Thyroid gland (tissue), 4 donors: Measurements from ENCODE around the gene RAB40C. TPM values are rescaled to one million over a fixed set of nuclear protein-coding genes. Genes with fewer than 3 reads are reported as not detected.

Experiments used
- DNase-seq, 2 donors: peaks; one replicate each; pipeline ENCODE4 v3.0.0-alpha.2; 2019
- H3K27ac ChIP-seq, 3 donors: fragments of 200-600 bp; sonication (generic); 1 replicate in 2 of 3; 2 replicates in 1 of 3; pipeline ENCODE4 v1.5.1; 2016 to 2019; ENCODE audit warnings: mild to moderate bottlenecking in 1 of 3, moderate library complexity in 1 of 3
- H3K27me3 ChIP-seq: fragments of 200-600 bp; sonication (generic); one replicate; pipeline ENCODE4 v1.5.1; 2019
- H3K36me3 ChIP-seq, 2 donors: fragments of 200-600 bp; sonication (generic); one replicate each; pipeline ENCODE4 v1.5.1; 2016 to 2019
- H3K4me1 ChIP-seq, 2 donors: fragments of 200-600 bp; sonication (generic); one replicate each; pipeline ENCODE4 v1.5.1; 2017 to 2019
- H3K4me3 ChIP-seq, 3 donors: fragments of 200-600 bp; sonication (generic); replicated peaks in 1 of 3; 1 replicate in 2 of 3; 2 replicates in 1 of 3; pipeline ENCODE4 v1.5.1; 2016; ENCODE audit warnings: mild to moderate bottlenecking in 1 of 3
- H3K9me3 ChIP-seq: fragments of 200-600 bp; sonication (generic); one replicate; pipeline ENCODE4 v1.5.1; 2017
- POLR2A ChIP-seq, 2 donors: fragments of 450-650 bp; IDR thresholded peaks; one replicate each; pipeline ENCODE4 v1.6.1; 2017; ENCODE audit warnings: antibody characterized with exemption in 2 of 2, mild to moderate bottlenecking in 2 of 2, moderate library complexity in 1 of 2
- WGBS, 2 donors: methylation state at CpG; one replicate each; pipeline ENCODE4 v1.1.5; 2017; 5-methylcytosine and 5-hydroxymethylcytosine counted together
- intact Hi-C: fragments of 100-400 bp; cut with DNase I; formaldehyde crosslinking; loops from one replicate; pipeline ENCODE4 v1.15.1; 2023
- total RNA-seq, 4 donors: library from RNA; depleted of rRNA; stranded (reverse); fragments of >200 nt; gene quantifications; one replicate each; pipeline ENCODE4 v1.2.3, GENCODE V29; 2016
- TF ChIP-seq, protein P1 (sequence below), 6 experiments: fragments of 200-600 bp in 3 of 6; fragments of 450-650 bp in 3 of 6; sonication (generic) in 3 of 6; IDR thresholded peaks; one replicate each; pipeline ENCODE4 v1.5.1; 2016 to 2019; ENCODE audit warnings: antibody characterized with exemption in 6 of 6, mild to moderate bottlenecking in 2 of 6, inconsistent platforms in 1 of 6, moderate library complexity in 1 of 6

Gene RAB40C
- total RNA-seq, 4 donors from 2014 or later, result 17.7 to 24.4 (median 18.4) TPM

DNA sequence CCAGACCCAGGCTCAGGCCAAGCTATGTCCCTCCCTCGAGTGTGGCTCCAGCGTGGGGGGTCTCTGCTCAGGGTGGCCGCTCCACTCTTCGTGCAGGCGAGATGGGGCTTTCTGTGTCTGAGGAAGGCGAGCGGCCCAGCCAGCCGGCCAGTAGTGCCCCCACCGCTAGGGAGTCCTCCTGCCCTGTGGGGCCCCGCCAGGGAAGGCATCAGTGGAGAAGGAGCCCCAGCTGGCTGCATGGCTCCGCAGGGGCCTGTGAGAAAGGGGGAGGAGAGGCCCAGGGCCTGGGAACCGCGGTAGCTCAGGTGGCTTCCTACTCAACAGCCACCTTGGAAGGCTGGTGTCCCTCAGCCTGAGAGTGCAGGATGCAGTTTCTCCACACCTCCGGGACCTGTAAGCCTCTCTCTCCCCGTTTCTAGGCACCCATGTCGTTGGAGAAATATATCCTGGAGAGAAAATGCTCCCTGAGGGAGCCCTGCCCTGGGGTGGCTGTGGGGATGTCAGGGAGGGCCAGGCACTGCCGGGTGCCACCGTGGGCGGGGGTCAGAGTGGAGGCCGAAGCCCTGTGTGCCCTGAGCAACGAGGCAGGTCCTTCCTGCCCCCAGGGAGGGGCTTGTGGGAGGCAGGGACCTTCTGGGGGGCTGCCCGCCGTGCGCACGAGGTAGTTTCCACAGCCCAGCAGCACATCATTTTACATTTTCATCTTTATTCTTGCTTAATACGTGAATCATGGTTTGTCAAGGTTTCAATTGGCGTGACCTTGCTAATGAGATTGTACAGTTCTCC is 16.8 kb upstream of the RAB40C start:
- TF ChIP-seq POLR2A (IDR thresholded peaks at IDR 0.05), result no peak
- TF ChIP-seq, protein P1, sequence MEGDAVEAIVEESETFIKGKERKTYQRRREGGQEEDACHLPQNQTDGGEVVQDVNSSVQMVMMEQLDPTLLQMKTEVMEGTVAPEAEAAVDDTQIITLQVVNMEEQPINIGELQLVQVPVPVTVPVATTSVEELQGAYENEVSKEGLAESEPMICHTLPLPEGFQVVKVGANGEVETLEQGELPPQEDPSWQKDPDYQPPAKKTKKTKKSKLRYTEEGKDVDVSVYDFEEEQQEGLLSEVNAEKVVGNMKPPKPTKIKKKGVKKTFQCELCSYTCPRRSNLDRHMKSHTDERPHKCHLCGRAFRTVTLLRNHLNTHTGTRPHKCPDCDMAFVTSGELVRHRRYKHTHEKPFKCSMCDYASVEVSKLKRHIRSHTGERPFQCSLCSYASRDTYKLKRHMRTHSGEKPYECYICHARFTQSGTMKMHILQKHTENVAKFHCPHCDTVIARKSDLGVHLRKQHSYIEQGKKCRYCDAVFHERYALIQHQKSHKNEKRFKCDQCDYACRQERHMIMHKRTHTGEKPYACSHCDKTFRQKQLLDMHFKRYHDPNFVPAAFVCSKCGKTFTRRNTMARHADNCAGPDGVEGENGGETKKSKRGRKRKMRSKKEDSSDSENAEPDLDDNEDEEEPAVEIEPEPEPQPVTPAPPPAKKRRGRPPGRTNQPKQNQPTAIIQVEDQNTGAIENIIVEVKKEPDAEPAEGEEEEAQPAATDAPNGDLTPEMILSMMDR (IDR thresholded peaks at IDR 0.05), result no peak
- peaks cover 15 to 23% of the 10 kb centered on the region in 2 donors for H3K36me3 ChIP-seq
- 86 to 89% methylated on average over 16 to 24 of the region's 27 CpGs for WGBS, 2 donors
- H3K4me1 ChIP-seq, result peaks cover 7 to 15% of the 10 kb centered on the region in 2 donors
- H3K27ac ChIP-seq, result no peak overlapping the region
- no peaks in the 10 kb centered on the region for H3K27me3 ChIP-seq
- no peaks in the 10 kb centered on the region for H3K9me3 ChIP-seq
- no peak for DNase-seq
- no peak overlapping the region for H3K4me3 ChIP-seq
- intact Hi-C loops, result no loop called here

- Histone ChIP-seq H3K9me3 (no peaks in the 10 kb centered on the region), H3K4me3 (no peak overlapping the region), H3K4me1 (peaks cover 6 to 9% of the 10 kb centered on the region in 2 donors), H3K27ac (no peak overlapping the region), H3K36me3 (peaks cover 15 to 23% of the 10 kb centered on the region in 2 donors), H3K27me3 (no peaks in the 10 kb centered on the region)
- 89 to 94% methylated on average over 15 to 24 of the region's 46 CpGs for WGBS, 2 donors
- no peak for TF ChIP-seq POLR2A (IDR thresholded peaks at IDR 0.05)
- TF ChIP-seq, protein P1 (IDR thresholded peaks at IDR 0.05), result no peak
- intact Hi-C loops, result no loop called here
- DNase-seq, result no peak
These were observed 15.7 kb upstream of the RAB40C start for GRCh38 chr16:574021-574760.

- Histone ChIP-seq H3K27me3 (no peaks in the 10 kb centered on the region), H3K4me3 (no peak overlapping the region), H3K36me3 (peaks cover 15 to 23% of the 10 kb centered on the region in 2 donors), H3K9me3 (no peaks in the 10 kb centered on the region), H3K27ac (no peak overlapping the region), H3K4me1 (peaks cover 2 to 3% of the 10 kb centered on the region in 2 donors)
- intact Hi-C loops, result no loop called here
- 87 to 90% methylated on average over 19 to 22 of the region's 36 CpGs for WGBS, 2 donors
- no peak for DNase-seq
- TF ChIP-seq, protein P1 (IDR thresholded peaks at IDR 0.05), result no peak
- TF ChIP-seq POLR2A (IDR thresholded peaks at IDR 0.05), result no peak
These were observed 14.3 kb upstream of the RAB40C start for GRCh38 chr16:575354-576196.

GRCh38 chr16:576197-576822 is 13.6 kb upstream of the RAB40C start:
- intact Hi-C loops, result no loop called here
- Histone ChIP-seq H3K4me3 (no peak overlapping the region), H3K36me3 (peaks cover 15 to 23% of the 10 kb centered on the region in 2 donors), H3K27me3 (no peaks in the 10 kb centered on the region), H3K27ac (no peak overlapping the region), H3K9me3 (no peaks in the 10 kb centered on the region), H3K4me1 (no peaks in the 10 kb centered on the region)
- 88 to 91% methylated on average over 2 to 5 of the region's 21 CpGs for WGBS, 2 donors
- TF ChIP-seq, protein P1 (IDR thresholded peaks at IDR 0.05), result no peak
- no peak for TF ChIP-seq POLR2A (IDR thresholded peaks at IDR 0.05)
- no peak for DNase-seq
